Karpas-422 (cell line): ENCODE results near the gene HNRNPF. TPM values are rescaled to one million over a fixed set of nuclear protein-coding genes. Genes with fewer than 3 reads are reported as not detected.
"Not testable (repeated sequence)": the region's sequence is repeated elsewhere in the genome, so short reads cannot be mapped to it uniquely, and the experiment has no call there.

Experiments used
- DNase-seq: peaks from one replicate; pipeline ENCODE4 v3.0.0-alpha.2; 2015
- H2AFZ ChIP-seq: fragments of 200-600 bp; sonication (generic); 2 replicates; pipeline ENCODE4 v1.6.1; 2014; ENCODE audit warnings: antibody characterized with exemption, low read length, mixed read lengths
- H3K27ac ChIP-seq: fragments of 200-600 bp; sonication (generic); 2 replicates; pipeline ENCODE4 v1.5.1; 2014; ENCODE audit warnings: mild to moderate bottlenecking, low read length, moderate library complexity
- H3K27me3 ChIP-seq: fragments of 200-600 bp; sonication (generic); 2 replicates; pipeline ENCODE4 v1.6.1; 2014; ENCODE audit warnings: low read length, mixed read lengths
- H3K36me3 ChIP-seq: fragments of 200-600 bp; sonication (generic); 2 replicates; pipeline ENCODE4 v1.6.1; 2014; ENCODE audit warnings: low read length, mixed read lengths; ENCODE audit not compliant: insufficient read depth
- H3K4me1 ChIP-seq: fragments of 200-600 bp; sonication (generic); 2 replicates; pipeline ENCODE4 v1.6.1; 2014; ENCODE audit warnings: mild to moderate bottlenecking, low read length, mixed read lengths
- H3K4me2 ChIP-seq: fragments of 200-600 bp; sonication (generic); 2 replicates; pipeline ENCODE4 v1.6.1; 2014; ENCODE audit warnings: low read length, low read depth, mild to moderate bottlenecking; ENCODE audit not compliant: poor library complexity, severe bottlenecking
- H3K4me3 ChIP-seq: fragments of 200-600 bp; sonication (generic); 2 replicates; pipeline ENCODE4 v1.5.1; 2014; ENCODE audit warnings: mild to moderate bottlenecking, antibody characterized with exemption, low read length, mixed read lengths
- H3K79me2 ChIP-seq: fragments of 200-600 bp; sonication (generic); 2 replicates; pipeline ENCODE4 v1.6.1; 2014; ENCODE audit warnings: mild to moderate bottlenecking, low read length, mixed read lengths
- H3K9ac ChIP-seq: fragments of 200-600 bp; sonication (generic); 2 replicates; pipeline ENCODE4 v1.6.0; 2014; ENCODE audit warnings: low read length
- H3K9me2 ChIP-seq: fragments of 200-600 bp; sonication (generic), shearing (Covaris generic); replicated peaks from 2 replicates; pipeline ENCODE4 v1.6.0; 2014; ENCODE audit warnings: mild to moderate bottlenecking, low read length, moderate library complexity; ENCODE audit not compliant: insufficient read depth
- H3K9me3 ChIP-seq: fragments of 300-700, 200-600 bp; sonication (generic); 2 replicates; pipeline ENCODE4 v1.6.1; 2014; ENCODE audit warnings: low read length, mixed read lengths
- H4K20me1 ChIP-seq: fragments of 200-600 bp; sonication (generic); 2 replicates; pipeline ENCODE4 v1.6.1; 2014; ENCODE audit warnings: mild to moderate bottlenecking, antibody characterized with exemption, low read length, low read depth; ENCODE audit not compliant: insufficient read depth
- total RNA-seq: library from RNA; depleted of rRNA; stranded (reverse); fragments of >200 nt; shearing (Covaris generic); gene quantifications from 2 replicates; pipeline ENCODE4 v1.2.3, GENCODE V29; 2014; ENCODE audit warnings: low replicate concordance; rRNA removed

HNRNPF gene, protein sequence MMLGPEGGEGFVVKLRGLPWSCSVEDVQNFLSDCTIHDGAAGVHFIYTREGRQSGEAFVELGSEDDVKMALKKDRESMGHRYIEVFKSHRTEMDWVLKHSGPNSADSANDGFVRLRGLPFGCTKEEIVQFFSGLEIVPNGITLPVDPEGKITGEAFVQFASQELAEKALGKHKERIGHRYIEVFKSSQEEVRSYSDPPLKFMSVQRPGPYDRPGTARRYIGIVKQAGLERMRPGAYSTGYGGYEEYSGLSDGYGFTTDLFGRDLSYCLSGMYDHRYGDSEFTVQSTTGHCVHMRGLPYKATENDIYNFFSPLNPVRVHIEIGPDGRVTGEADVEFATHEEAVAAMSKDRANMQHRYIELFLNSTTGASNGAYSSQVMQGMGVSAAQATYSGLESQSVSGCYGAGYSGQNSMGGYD
- 160 and 269 TPM in 2 replicates for total RNA-seq

- Histone ChIP-seq H2AFZ (no peak within 1 kb of the TSS; the same call in 1 of the 2 replicates), H3K79me2 (peaks cover 54% of the 10 kb centered on the region), H3K4me2 (peak within 1 kb of the TSS; percentile 92), H3K36me3 (peaks cover 12% of the 10 kb centered on the region; the same call in 1 of the 2 replicates), H3K4me3 (peak within 1 kb of the TSS; percentile 98), H3K4me1 (peaks cover 37% of the 10 kb centered on the region), H3K27ac (peak within 1 kb of the TSS; percentile 89), H3K27me3 (no peaks in the 10 kb centered on the region), H4K20me1 (peaks cover 23% of the 10 kb centered on the region), H3K9me3 (no peaks in the 10 kb centered on the region), H3K9me2 (no peaks in the 10 kb centered on the region), H3K9ac (peak within 1 kb of the TSS; percentile 95)
- peak; percentile 98 for DNase-seq
Measured at GRCh38 chr10:43408710-43409384, at the start of gene HNRNPF. HNRNPF (minus strand) TSS chr10:43409186; CDS start chr10:43387884, 21,302 bp downstream.

- Histone ChIP-seq H3K27ac (no peak overlapping the region), H3K9ac (no peak overlapping the region), H2AFZ (no peak overlapping the region), H3K4me1 (peaks cover 23% of the 10 kb centered on the region), H3K79me2 (peaks cover 11% of the 10 kb centered on the region), H4K20me1 (no peaks in the 10 kb centered on the region), H3K4me2 (no peak overlapping the region), H3K4me3 (no peak overlapping the region), H3K27me3 (no peaks in the 10 kb centered on the region), H3K9me3 (no peaks in the 10 kb centered on the region), H3K36me3 (no peaks in the 10 kb centered on the region), H3K9me2 (no peaks in the 10 kb centered on the region)
- DNase-seq: no peak
Measured at GRCh38 chr10:43458227-43458626, 49.2 kb upstream of the HNRNPF start.

DNA sequence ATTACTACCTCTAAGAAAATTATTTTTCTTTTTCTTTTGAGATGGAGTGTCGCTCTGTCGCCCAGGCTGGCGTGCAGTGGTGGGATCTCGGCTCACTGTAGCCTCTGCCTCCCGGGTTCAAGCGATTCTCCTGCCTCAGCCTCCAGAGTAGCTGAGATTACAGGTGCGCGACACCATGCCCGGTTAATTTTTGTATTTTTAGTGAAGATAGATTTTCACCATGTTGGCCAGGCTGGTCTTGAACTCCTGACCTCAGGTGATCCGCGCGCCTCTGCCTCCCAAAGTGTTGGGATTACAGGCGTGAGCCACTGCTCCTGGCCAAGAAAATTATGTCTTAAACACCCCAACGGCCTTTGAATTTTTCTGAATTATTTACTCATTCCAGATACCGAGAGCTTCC, 47.6 kb upstream of the HNRNPF start:
- Histone ChIP-seq H3K4me1 (peaks cover 39% of the 10 kb centered on the region), H3K79me2 (peaks cover 11% of the 10 kb centered on the region), H3K4me2 (peak overlapping the region; percentile 98)
- not testable (repeated sequence) for H3K36me3 ChIP-seq, H3K27me3 ChIP-seq, H3K4me3 ChIP-seq, H2AFZ ChIP-seq, H3K9ac ChIP-seq, DNase-seq, H3K9me2 ChIP-seq, H4K20me1 ChIP-seq, H3K27ac ChIP-seq, H3K9me3 ChIP-seq

DNA sequence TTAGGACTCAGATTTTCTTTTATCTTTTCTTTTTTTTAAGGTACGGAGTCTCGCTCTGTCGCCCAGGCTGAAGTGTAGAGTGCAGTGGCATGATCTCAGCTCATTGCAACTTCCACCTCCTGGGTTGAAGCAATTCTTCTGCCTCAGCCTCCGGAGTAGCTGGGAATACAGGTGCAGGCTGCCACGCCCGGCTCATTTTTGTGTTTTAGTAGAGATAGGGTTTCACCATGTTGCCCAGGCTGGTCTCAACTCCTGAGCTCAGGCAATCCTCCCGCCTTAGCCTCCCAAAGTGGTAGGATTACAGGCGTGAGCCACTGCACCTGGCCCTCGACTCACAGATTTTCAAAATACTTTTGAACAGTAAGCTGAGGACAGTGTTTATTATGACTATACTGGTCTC, 45.0 kb upstream of the HNRNPF start:
- Histone ChIP-seq H3K9ac (peak overlapping the region; percentile 74), H3K4me2 (peak overlapping the region; percentile 98), H3K79me2 (peaks cover 11% of the 10 kb centered on the region), H3K27ac (peak overlapping the region; percentile 96), H3K4me3 (peak overlapping the region; percentile 70), H3K4me1 (peaks cover 44% of the 10 kb centered on the region)
- H3K9me2 ChIP-seq, H2AFZ ChIP-seq, H3K27me3 ChIP-seq, H4K20me1 ChIP-seq, H3K36me3 ChIP-seq, H3K9me3 ChIP-seq: not testable (repeated sequence)
- DNase-seq: peak; percentile 61

- H3K4me3 ChIP-seq: peak overlapping the region; percentile 27
- H3K4me1 ChIP-seq: peaks cover 44% of the 10 kb centered on the region
- peak overlapping the region; percentile 96 for H3K27ac ChIP-seq
- H3K9me2 ChIP-seq: no peaks in the 10 kb centered on the region
- H3K9ac ChIP-seq: peak overlapping the region; percentile 61
- H4K20me1 ChIP-seq: no peaks in the 10 kb centered on the region
- peak overlapping the region; percentile 98 for H3K4me2 ChIP-seq
- H3K27me3 ChIP-seq: no peaks in the 10 kb centered on the region
- no peaks in the 10 kb centered on the region for H3K36me3 ChIP-seq
- H2AFZ ChIP-seq: no peak overlapping the region
- peaks cover 11% of the 10 kb centered on the region for H3K79me2 ChIP-seq
- peak; percentile 59 for DNase-seq
- H3K9me3 ChIP-seq: no peaks in the 10 kb centered on the region
Measured at GRCh38 chr10:43453266-43453831, 44.4 kb upstream of the HNRNPF start.

GRCh38 chr10:43452356-43452914, 43.4 kb upstream of the HNRNPF start:
- Histone ChIP-seq H3K4me2 (peak overlapping the region; percentile 98), H3K9ac (peak overlapping the region; percentile 61)

DNA sequence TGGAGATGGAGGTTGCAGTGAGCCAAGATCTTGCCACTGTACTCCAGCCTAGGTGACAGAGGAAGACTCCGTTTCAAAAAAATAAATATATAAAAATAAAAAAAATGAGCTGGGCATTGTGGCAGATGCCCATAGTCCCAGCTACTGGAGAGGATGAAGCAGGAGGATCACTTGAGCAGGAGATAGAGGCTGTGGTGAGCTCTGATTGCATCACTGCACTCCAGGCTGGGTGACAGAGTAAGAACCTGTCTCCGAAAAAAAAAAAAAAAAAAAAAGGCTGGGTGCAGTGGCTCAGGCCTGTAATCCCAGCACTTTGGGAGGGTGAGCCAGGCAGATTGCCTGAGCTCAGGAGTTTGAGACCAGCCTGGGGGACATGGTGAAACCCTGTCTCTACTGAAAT, 39.8 kb upstream of the HNRNPF start:
- Histone ChIP-seq H3K4me2 (no peak overlapping the region), H3K27me3 (no peaks in the 10 kb centered on the region), H3K4me1 (peaks cover 27% of the 10 kb centered on the region), H3K27ac (peak overlapping the region; percentile 46; the same call in 1 of the 2 replicates), H3K9me3 (peaks cover 13% of the 10 kb centered on the region), H3K9ac (no peak overlapping the region), H3K4me3 (no peak overlapping the region), H2AFZ (no peak overlapping the region), H3K79me2 (peaks cover 10% of the 10 kb centered on the region; the same call in 1 of the 2 replicates), H4K20me1 (no peaks in the 10 kb centered on the region), H3K9me2 (no peaks in the 10 kb centered on the region), H3K36me3 (peaks cover 3% of the 10 kb centered on the region; the same call in 1 of the 2 replicates)
- no peak for DNase-seq

More at GRCh38 chr10:43452356-43452914, 43.4 kb upstream of the HNRNPF start:
- H3K36me3 ChIP-seq: no peaks in the 10 kb centered on the region
- peak overlapping the region; percentile 27 for H3K4me3 ChIP-seq
- no peak overlapping the region for H2AFZ ChIP-seq
- H4K20me1 ChIP-seq: no peaks in the 10 kb centered on the region
- no peaks in the 10 kb centered on the region for H3K9me3 ChIP-seq
- H3K27ac ChIP-seq: peak overlapping the region; percentile 96
- H3K9me2 ChIP-seq: no peaks in the 10 kb centered on the region
- peaks cover 14% of the 10 kb centered on the region for H3K79me2 ChIP-seq
- no peak for DNase-seq
- no peaks in the 10 kb centered on the region for H3K27me3 ChIP-seq
- H3K4me1 ChIP-seq: peaks cover 44% of the 10 kb centered on the region
